ENCODE results near the gene NOTO.

- TF ChIP-seq CTCF (tag by site-specific recombination; IDR thresholded peaks at IDR 0.05) (no peak), PBX3 (CRISPR knock-in tag; IDR thresholded peaks at IDR 0.05) (no peak), GFI1B (tag by site-specific recombination; IDR thresholded peaks at IDR 0.05) (no peak), ZNF701 (tag by site-specific recombination; IDR thresholded peaks at IDR 0.05) (no peak), SETDB1 (IDR thresholded peaks at IDR 0.05; ENCODE audit: insufficient read length, low read length) (no peak), ZNF571 (tag by site-specific recombination; IDR thresholded peaks at IDR 0.05) (no peak), ZBTB26 (tag by site-specific recombination; optimal IDR thresholded peaks at IDR 0.05) (no peak), ZNF37A (tag by site-specific recombination; IDR thresholded peaks at IDR 0.05) (no peak)
These were observed 28.1 kb upstream of the NOTO start for GRCh38 chr2:73174244-73174643.

Data from HEK293 (cell line).